Kidney (tissue), 14 donors: ENCODE results near the gene MSRB2. TPM values are rescaled to one million over a fixed set of nuclear protein-coding genes. Genes with fewer than 3 reads are reported as not detected.

Experiments used
- DNase-seq, 5 donors: peaks; one replicate each; pipeline ENCODE4 v3.0.0-alpha.2; 2013 to 2020
- FAIRE-seq: peaks from 2 replicates; lab custom pipeline; 2012; peaks lifted over from hg19 to GRCh38; lab: Jason Lieb, UNC
- H3K27ac ChIP-seq, 2 donors: one replicate each; pipeline ENCODE4 v1.7.0; 2013; ENCODE audit warnings: low read depth in 2 of 2, low read length in 2 of 2, inconsistent platforms in 1 of 2
- H3K27me3 ChIP-seq: one replicate; pipeline ENCODE4 v1.7.1; 2013; ENCODE audit warnings: low read length, inconsistent platforms; ENCODE audit not compliant: control insufficient read depth, insufficient read depth
- H3K36me3 ChIP-seq, 3 donors: one replicate each; pipeline versions ENCODE4 v1.7.0 to v1.7.1; 2013; ENCODE audit warnings: low read length in 3 of 3, control low read depth in 1 of 3, inconsistent platforms in 1 of 3; ENCODE audit not compliant: insufficient read depth in 3 of 3, control insufficient read depth in 2 of 3
- H3K4me1 ChIP-seq, 3 donors: one replicate each; pipeline versions ENCODE4 v1.7.0 to v1.7.1; 2013; ENCODE audit warnings: low read length in 3 of 3, inconsistent platforms in 1 of 3, low read depth in 1 of 3; ENCODE audit not compliant: control insufficient read depth in 2 of 3, insufficient read depth in 2 of 3
- H3K4me3 ChIP-seq, 3 donors: one replicate each; pipeline versions ENCODE4 v1.7.0 to v1.8.1; 2013; ENCODE audit warnings: low read length in 3 of 3, control low read depth in 1 of 3, inconsistent platforms in 1 of 3
- H3K9ac ChIP-seq, 3 donors: one replicate each; pipeline versions ENCODE4 v1.7.0 to v1.7.1; 2013; ENCODE audit warnings: low read length in 3 of 3, control low read depth in 1 of 3, inconsistent platforms in 1 of 3
- H3K9me3 ChIP-seq, 3 donors: one replicate each; pipeline versions ENCODE4 v1.7.0 to v1.7.1; 2013; ENCODE audit warnings: low read length in 3 of 3, control low read depth in 1 of 3, inconsistent platforms in 1 of 3; ENCODE audit not compliant: control insufficient read depth in 2 of 3, insufficient read depth in 1 of 3
- CTCF ChIP-seq: IDR thresholded peaks from 3 replicates; pipeline ENCODE4 v1.5.1; 2012; ENCODE audit warnings: mild to moderate bottlenecking, moderate library complexity, borderline replicate concordance; ENCODE audit not compliant: insufficient read depth; ENCODE audit errors: extremely low read depth
- intact Hi-C: fragments of 100-400 bp; cut with DNase I; formaldehyde crosslinking; loops from one replicate; pipeline ENCODE4 v1.11.1; 2022
- polyA plus RNA-seq: library from polyadenylated mRNA; stranded (reverse); fragments of 350-450 nt; fragmentation: Illumina TruSeq; extraction: RNeasy Lipid Tissue Mini Kit (QIAGEN cat#74804); gene quantifications from one replicate; pipeline ENCODE4 v1.2.3, GENCODE V29; 2014; ENCODE audit warnings: low read depth, low replicate concordance; ENCODE audit not compliant: insufficient read depth
- total RNA-seq: library from RNA; stranded (reverse); fragmentation: NEBNext Ultra II Directional; extraction: Animal tissue kit (Norgen Biotek cat#: 25700); gene quantifications from one replicate; pipeline ENCODE4 v1.2.1, GENCODE V29; 2021
- donor health status: control.
- donor health status: control.
- donor health status: control.
- donor health status: control.
- donor health status: control.
- donor health status: DM: yes; HTN: yes; CAD: no.
- donor health status: Normal renal cell carcinoma (clear cell type).

Gene MSRB2
- total and polyA plus RNA-seq, 2 donors from 2014 or later: 39.9 to 131 TPM

- Histone ChIP-seq H3K4me3 (no peak overlapping the region), H3K9ac (no peak overlapping the region), H3K27me3 (no peaks in the 10 kb centered on the region), H3K4me1 (peaks cover 2 to 11% (median 11%) of the 10 kb centered on the region in 3 donors), H3K36me3 (peaks cover 0 to 2% (median 0%) of the 10 kb centered on the region in 3 donors), H3K9me3 (no peaks in the 10 kb centered on the region), H3K27ac (no peak overlapping the region)
- TF ChIP-seq CTCF: no peak
- FAIRE-seq (no peak), DNase-seq (no peak)
- intact Hi-C loops: no loop called here
These were observed 3.7 kb downstream of the MSRB2 start for GRCh38 chr10:23099079-23099478.

GRCh38 chr10:23099816-23100215 lies 4.4 kb downstream of the MSRB2 start:
- Histone ChIP-seq H3K27ac (no peak overlapping the region), H3K27me3 (no peaks in the 10 kb centered on the region), H3K9ac (no peak overlapping the region), H3K4me3 (no peak overlapping the region), H3K9me3 (no peaks in the 10 kb centered on the region), H3K4me1 (peaks cover 2 to 11% (median 11%) of the 10 kb centered on the region in 3 donors), H3K36me3 (peaks cover 0 to 8% (median 0%) of the 10 kb centered on the region in 3 donors)
- TF ChIP-seq CTCF: no peak
- FAIRE-seq: no peak
- intact Hi-C loops: no loop called here
- no peak for DNase-seq

GRCh38 chr10:23100331-23101030 lies 5.1 kb downstream of the MSRB2 start:
- Histone ChIP-seq H3K9ac (no peak overlapping the region), H3K27ac (no peak overlapping the region), H3K4me1 (peaks cover 2 to 11% (median 11%) of the 10 kb centered on the region in 3 donors), H3K9me3 (no peaks in the 10 kb centered on the region), H3K27me3 (no peaks in the 10 kb centered on the region), H3K36me3 (peaks cover 0 to 15% (median 0%) of the 10 kb centered on the region in 3 donors), H3K4me3 (no peak overlapping the region)
- TF ChIP-seq CTCF: no peak
- FAIRE-seq (no peak), DNase-seq (no peak)
- intact Hi-C loops: no loop called here
